Keratinocyte (primary cell): Measurements from ENCODE around the gene POP4. TPM values are rescaled to one million over a fixed set of nuclear protein-coding genes. Genes with fewer than 3 reads are reported as not detected.

Source experiments
- DNase-seq: peaks from one replicate; pipeline ENCODE4 v3.0.0-alpha.2; 2011; ENCODE audit warnings: low read depth, missing footprints, low spot score
- FAIRE-seq: peaks from 2 replicates; lab custom pipeline; 2011; peaks lifted over from hg19 to GRCh38; lab: Jason Lieb, UNC
- H2AFZ ChIP-seq: 2 replicates; pipeline ENCODE4 v1.6.0; 2012; ENCODE audit warnings: low read length, control low read depth, inconsistent platforms; ENCODE audit not compliant: control insufficient read depth
- H3K27ac ChIP-seq: 2 replicates; pipeline ENCODE4 v1.5.1; 2011; ENCODE audit warnings: low read length; ENCODE audit not compliant: control insufficient read depth, insufficient read depth
- H3K27me3 ChIP-seq: 3 replicates; pipeline ENCODE4 v1.6.0; 2011; ENCODE audit warnings: low read length; ENCODE audit not compliant: control insufficient read depth, insufficient read depth; ENCODE audit errors: extremely low read depth
- H3K36me3 ChIP-seq, 2 experiments: 2 replicates in 1 of 2; 3 replicates in 1 of 2; pipeline ENCODE4 v1.5.1; 2011; ENCODE audit warnings: low read length in 2 of 2, mild to moderate bottlenecking in 1 of 2; ENCODE audit not compliant: control insufficient read depth in 2 of 2, insufficient read depth in 2 of 2; ENCODE audit errors: extremely low read depth in 1 of 2
- H3K4me1 ChIP-seq: 3 replicates; pipeline ENCODE4 v1.5.1; 2011; ENCODE audit warnings: low read length; ENCODE audit not compliant: control insufficient read depth, insufficient read depth; ENCODE audit errors: extremely low read depth
- H3K4me2 ChIP-seq: 3 replicates; pipeline ENCODE4 v1.6.0; 2011; ENCODE audit warnings: low read depth, low read length; ENCODE audit not compliant: control insufficient read depth, insufficient read depth; ENCODE audit errors: extremely low read depth
- H3K4me3 ChIP-seq, 3 experiments: fragments of 200-600 bp in 1 of 3; sonication (generic) in 1 of 3; 2 replicates in 2 of 3; 3 replicates in 1 of 3; pipeline ENCODE4 v1.5.1; 2011 to 2016; ENCODE audit warnings: low read length in 3 of 3, mild to moderate bottlenecking in 3 of 3, control low read depth in 2 of 3, inconsistent platforms in 1 of 3, low read depth in 1 of 3, mixed read lengths in 1 of 3, mixed run types in 1 of 3, moderate library complexity in 1 of 3; ENCODE audit not compliant: control insufficient read depth in 2 of 3, insufficient read depth in 2 of 3; ENCODE audit errors: extremely low read depth in 1 of 3
- H3K79me2 ChIP-seq: 2 replicates; pipeline ENCODE4 v1.6.0; 2012; ENCODE audit warnings: low read length; ENCODE audit not compliant: control insufficient read depth, insufficient read depth
- H3K9ac ChIP-seq: 3 replicates; pipeline ENCODE4 v1.6.0; 2011; ENCODE audit warnings: low read length; ENCODE audit not compliant: control insufficient read depth, insufficient read depth; ENCODE audit errors: extremely low read depth
- H3K9me1 ChIP-seq: 3 replicates; pipeline ENCODE4 v1.6.0; 2011; ENCODE audit warnings: low read length; ENCODE audit not compliant: control insufficient read depth, insufficient read depth; ENCODE audit errors: extremely low read depth
- H3K9me3 ChIP-seq: 2 replicates; pipeline ENCODE4 v1.5.1; 2012; ENCODE audit warnings: low read depth, low read length; ENCODE audit not compliant: control insufficient read depth
- H4K20me1 ChIP-seq: 3 replicates; pipeline ENCODE4 v1.6.0; 2011; ENCODE audit warnings: low read length; ENCODE audit not compliant: control insufficient read depth, insufficient read depth; ENCODE audit errors: extremely low read depth
- CTCF ChIP-seq, 3 experiments: IDR thresholded peaks in 1 of 3; conservative IDR thresholded peaks in 1 of 3; optimal IDR thresholded peaks in 1 of 3; 2 replicates in 2 of 3; 3 replicates in 1 of 3; pipeline versions ENCODE3 to v1.5.1; 2011; ENCODE audit warnings: low read length in 3 of 3, mild to moderate bottlenecking in 3 of 3, moderate library complexity in 2 of 3, control low read depth in 1 of 3, inconsistent platforms in 1 of 3; ENCODE audit not compliant: insufficient read depth in 2 of 3; ENCODE audit errors: extremely low read depth in 1 of 3
- EZH2 ChIP-seq: IDR thresholded peaks from one replicate; pipeline ENCODE4 v1.6.1; 2012; ENCODE audit warnings: inconsistent platforms, mild to moderate bottlenecking, low read length, moderate library complexity
- dilution Hi-C: fragments of 300-500 bp; cut with MboI; formaldehyde crosslinking; loops from one replicate; pipeline ENCODE4 v1.7.0; 2020; ENCODE audit warnings: low sequenced_read_pairs; ENCODE audit not compliant: extremely low pct_ligation_motif_present
- polyA plus RNA-seq, 5 experiments: library from polyadenylated mRNA; depleted of rRNA in 3 of 5; stranded (reverse) in 3 of 5; stranded (forward) in 1 of 5; unstranded in 1 of 5; fragments of >200 nt; gene quantifications; 1 replicate in 1 of 5; 2 replicates in 3 of 5; 3 replicates in 1 of 5; pipeline versions ENCODE4 v1.2.1 to v1.2.3, GENCODE V29; 2011 to 2012; ENCODE audit warnings: missing spikeins in 2 of 5, low read depth in 1 of 5, low replicate concordance in 1 of 5

The POP4 gene
- polyA plus RNA-seq, 1 donor (not counting 4 experiments of a cell fraction or from before 2014, with no cell fraction given), result 104 TPM

- dilution Hi-C loops, result no loop called here
- Histone ChIP-seq H3K27ac (no peak overlapping the region), H3K4me2 (no peak overlapping the region), H3K79me2 (no peaks in the 10 kb centered on the region), H2AFZ (no peak overlapping the region), H3K27me3 (no peaks in the 10 kb centered on the region), H3K4me3 (no peak overlapping the region), H3K9ac (no peak overlapping the region), H3K4me1 (no peaks in the 10 kb centered on the region), H3K36me3 (no peaks in the 10 kb centered on the region), H3K9me1 (no peaks in the 10 kb centered on the region), H3K9me3 (no peaks in the 10 kb centered on the region), H4K20me1 (no peaks in the 10 kb centered on the region)
- DNase-seq, result no peak
- TF ChIP-seq CTCF (optimal IDR thresholded peaks at IDR 0.05 in 1 of 3, IDR thresholded peaks at IDR 0.05 in 1 of 3, conservative IDR thresholded peaks at IDR 0.05 in 1 of 3; ENCODE audit: extremely low read depth in 1 of 3, insufficient read depth in 2 of 3, low read length in 3 of 3) (no peak), EZH2 (no peak)
- FAIRE-seq, result no peak
Measured at GRCh38 chr19:29561601-29562000, 44.5 kb upstream of the POP4 start.

- no peaks in the 10 kb centered on the region for H3K9me3 ChIP-seq
- no peaks in the 10 kb centered on the region for H3K4me1 ChIP-seq
- no peak overlapping the region for H2AFZ ChIP-seq
- no peak overlapping the region for H3K27ac ChIP-seq
- no peaks in the 10 kb centered on the region for H3K36me3 ChIP-seq
- DNase-seq, result no peak
- no peaks in the 10 kb centered on the region for H4K20me1 ChIP-seq
- TF ChIP-seq CTCF (optimal IDR thresholded peaks at IDR 0.05 in 1 of 3, IDR thresholded peaks at IDR 0.05 in 1 of 3, conservative IDR thresholded peaks at IDR 0.05 in 1 of 3; ENCODE audit: extremely low read depth in 1 of 3, insufficient read depth in 2 of 3, low read length in 3 of 3) (no peak), EZH2 (no peak)
- dilution Hi-C loops, result no loop called here
- no peak for FAIRE-seq
- H3K4me3 ChIP-seq, result no peak overlapping the region
- no peaks in the 10 kb centered on the region for H3K27me3 ChIP-seq
- H3K4me2 ChIP-seq, result no peak overlapping the region
- H3K79me2 ChIP-seq, result no peaks in the 10 kb centered on the region
- H3K9ac ChIP-seq, result no peak overlapping the region
- no peaks in the 10 kb centered on the region for H3K9me1 ChIP-seq
Measured at GRCh38 chr19:29562299-29563297, 43.5 kb upstream of the POP4 start.
